ENCODE results near the gene PRLH.

The PRLH gene

DNA sequence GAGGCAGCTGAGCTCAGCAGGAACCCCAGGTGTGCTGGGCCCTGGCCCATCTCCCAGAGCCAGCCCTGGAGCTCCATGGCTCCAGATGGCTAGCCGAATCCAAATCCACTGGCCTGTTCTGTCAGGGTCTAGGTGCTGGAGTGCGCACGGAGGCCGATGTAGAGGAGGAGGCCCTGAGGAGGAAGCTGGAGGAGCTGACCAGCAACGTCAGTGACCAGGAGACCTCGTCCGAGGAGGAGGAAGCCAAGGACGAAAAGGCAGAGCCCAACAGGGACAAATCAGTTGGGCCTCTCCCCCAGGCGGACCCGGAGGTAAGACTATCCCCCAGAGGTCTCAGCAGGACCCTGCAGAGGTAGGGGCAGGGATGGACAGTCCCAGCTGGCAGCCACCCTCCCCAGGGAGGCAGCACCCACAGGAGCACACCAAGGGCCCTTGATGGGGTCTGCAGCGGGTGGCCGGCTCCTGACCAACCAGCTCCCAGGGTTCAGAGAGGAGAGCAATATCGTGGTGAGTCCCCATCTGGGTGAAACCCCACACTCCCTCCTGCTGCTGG is 26.1 kb upstream of the PRLH start:
- WGBS, 2 experiments (ENCODE audit: insufficient coverage in 2 of 2) = 94 to 98% methylated on average over 10 to 13 of the region's 13 CpGs
- H3K36me3 ChIP-seq (ENCODE audit: control insufficient read depth, insufficient read depth, low read length) = no peaks in the 10 kb centered on the region
- H3K4me3 ChIP-seq (ENCODE audit: extremely low read depth, insufficient read depth, low read length, poor library complexity, severe bottlenecking) = no peak overlapping the region
- H3K9me3 ChIP-seq (ENCODE audit: control insufficient read depth, low read length) = no peaks in the 10 kb centered on the region
- H3K4me1 ChIP-seq (ENCODE audit: control insufficient read depth, insufficient read depth, low read length, poor library complexity, severe bottlenecking) = no peaks in the 10 kb centered on the region
- H3K27ac ChIP-seq (ENCODE audit: low read depth, low read length, severe bottlenecking) = no peak overlapping the region

DNA sequence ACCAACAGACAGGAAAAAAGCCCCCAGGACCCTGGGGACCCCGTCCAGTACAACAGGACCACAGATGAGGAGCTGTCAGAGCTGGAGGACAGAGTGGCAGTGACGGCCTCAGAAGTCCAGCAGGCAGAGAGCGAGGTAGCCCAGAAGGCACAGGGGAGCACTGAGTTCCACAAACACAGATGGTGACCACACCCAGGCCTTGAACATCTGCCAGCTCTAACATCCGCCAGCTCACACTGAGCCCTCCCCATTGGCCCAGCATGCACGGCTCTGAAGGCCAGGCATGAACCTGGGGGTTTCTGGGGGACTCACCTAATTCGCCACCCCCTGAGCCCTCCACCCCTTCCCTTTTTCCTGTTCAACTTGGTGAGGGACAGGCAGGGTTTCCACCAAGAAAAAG is 25.6 kb upstream of the PRLH start:
- 90% methylated on average over 5 of the region's 6 CpGs for WGBS, 2 experiments (ENCODE audit: insufficient coverage in 2 of 2)
- Histone ChIP-seq H3K36me3 (ENCODE audit: control insufficient read depth, insufficient read depth, low read length) (no peaks in the 10 kb centered on the region), H3K4me1 (ENCODE audit: control insufficient read depth, insufficient read depth, low read length, poor library complexity, severe bottlenecking) (no peaks in the 10 kb centered on the region)

GRCh38 chr2:237541243-237541642 is 25.1 kb upstream of the PRLH start:
- Histone ChIP-seq H3K4me3 (ENCODE audit: extremely low read depth, insufficient read depth, low read length, poor library complexity, severe bottlenecking) (no peak overlapping the region), H3K27ac (ENCODE audit: low read depth, low read length, severe bottlenecking) (no peak overlapping the region), H3K4me1 (ENCODE audit: control insufficient read depth, insufficient read depth, low read length, poor library complexity, severe bottlenecking) (no peaks in the 10 kb centered on the region), H3K9me3 (ENCODE audit: control insufficient read depth, low read length) (no peaks in the 10 kb centered on the region), H3K36me3 (ENCODE audit: control insufficient read depth, insufficient read depth, low read length) (no peaks in the 10 kb centered on the region)
- WGBS, 2 experiments (ENCODE audit: insufficient coverage in 2 of 2) = 66 to 74% methylated on average over 4 to 5 of the region's 5 CpGs

More for the DNA sequence above, 25.6 kb upstream of the PRLH start:
- H3K4me3 ChIP-seq (ENCODE audit: extremely low read depth, insufficient read depth, low read length, poor library complexity, severe bottlenecking) = no peak overlapping the region
- H3K27ac ChIP-seq (ENCODE audit: low read depth, low read length, severe bottlenecking) = no peak overlapping the region
- no peaks in the 10 kb centered on the region for H3K9me3 ChIP-seq (ENCODE audit: control insufficient read depth, low read length)

DNA sequence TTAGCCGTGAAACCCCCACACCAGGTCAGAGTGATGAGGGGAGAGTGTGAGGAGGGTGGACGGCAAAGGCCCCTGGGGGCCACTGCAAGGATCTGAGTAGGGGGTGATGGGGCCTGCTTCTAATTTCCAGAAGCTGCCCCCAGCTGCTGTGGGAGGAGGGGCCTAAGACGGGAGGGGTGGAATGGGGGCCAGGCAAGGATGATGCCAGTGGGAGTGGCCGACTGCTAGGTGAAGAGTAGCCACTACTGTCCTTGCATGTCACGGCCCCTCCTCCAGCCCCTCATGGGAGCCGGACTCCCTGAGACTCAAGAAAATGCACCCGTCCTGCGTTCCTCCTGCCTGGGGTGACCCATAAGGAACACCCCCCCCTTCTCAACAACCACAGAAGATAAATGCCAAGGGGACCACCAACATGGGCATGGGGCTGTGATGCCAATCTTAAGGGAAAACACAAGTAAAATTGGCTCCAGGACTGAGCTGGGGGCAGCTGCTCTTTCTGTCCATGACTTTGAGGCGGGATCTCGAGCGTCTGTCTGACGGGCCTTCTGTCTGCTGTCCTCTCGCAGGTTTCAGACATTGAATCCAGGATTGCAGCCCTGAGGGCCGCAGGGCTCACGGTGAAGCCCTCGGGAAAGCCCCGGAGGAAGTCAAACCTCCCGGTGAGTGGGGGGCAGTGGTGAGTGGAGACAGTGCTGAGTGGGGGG is 24.2 kb upstream of the PRLH start:
- H3K36me3 ChIP-seq (ENCODE audit: control insufficient read depth, insufficient read depth, low read length) = no peaks in the 10 kb centered on the region
- no peak overlapping the region for H3K27ac ChIP-seq (ENCODE audit: low read depth, low read length, severe bottlenecking)
- H3K4me3 ChIP-seq (ENCODE audit: extremely low read depth, insufficient read depth, low read length, poor library complexity, severe bottlenecking) = no peak overlapping the region
- H3K4me1 ChIP-seq (ENCODE audit: control insufficient read depth, insufficient read depth, low read length, poor library complexity, severe bottlenecking) = no peaks in the 10 kb centered on the region
- 92 to 94% methylated on average over 14 to 16 of the region's 18 CpGs for WGBS, 2 experiments (ENCODE audit: insufficient coverage in 2 of 2)
- H3K9me3 ChIP-seq (ENCODE audit: control insufficient read depth, low read length) = no peaks in the 10 kb centered on the region

DNA sequence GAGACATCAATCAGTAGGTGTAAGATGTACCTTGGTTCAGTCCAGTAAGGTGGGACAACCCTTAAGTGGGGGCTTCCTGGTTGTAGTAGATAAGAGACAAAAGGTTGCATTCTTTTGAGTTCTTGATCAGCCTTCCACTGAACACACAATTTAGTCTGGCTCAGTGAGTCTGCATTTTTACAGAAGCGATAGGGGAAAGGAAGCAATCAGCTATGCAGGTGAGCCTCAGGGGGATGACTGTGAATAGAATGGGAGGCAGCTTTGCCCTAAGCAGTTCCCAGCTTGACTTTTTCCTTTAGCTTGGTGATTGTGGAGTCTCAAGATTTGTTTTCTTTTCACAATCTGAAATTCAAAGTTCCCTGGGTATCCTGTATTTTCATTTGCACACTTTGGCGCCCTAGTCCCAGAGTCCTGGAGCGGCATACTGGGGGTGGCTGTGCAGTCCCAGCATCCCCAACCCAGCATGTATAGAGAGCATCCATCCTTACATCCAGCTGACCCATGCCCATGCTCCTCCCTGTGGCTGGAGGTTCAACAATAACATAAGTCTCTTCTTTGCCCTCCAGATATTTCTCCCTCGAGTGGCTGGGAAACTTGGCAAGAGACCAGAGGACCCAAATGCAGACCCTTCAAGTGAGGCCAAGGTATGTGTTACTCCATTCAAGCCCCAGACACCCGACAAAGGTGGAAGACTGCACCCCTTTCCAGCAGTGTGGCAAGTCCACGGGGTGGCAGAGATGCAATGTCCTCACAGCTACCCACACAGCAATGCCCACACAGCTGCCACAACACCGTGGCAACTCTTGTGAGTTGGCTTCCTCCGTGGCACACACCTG is 20.1 kb upstream of the PRLH start:
- Histone ChIP-seq H3K4me1 (ENCODE audit: control insufficient read depth, insufficient read depth, low read length, poor library complexity, severe bottlenecking) (no peaks in the 10 kb centered on the region), H3K4me3 (ENCODE audit: extremely low read depth, insufficient read depth, low read length, poor library complexity, severe bottlenecking) (no peak overlapping the region), H3K9me3 (ENCODE audit: control insufficient read depth, low read length) (no peaks in the 10 kb centered on the region), H3K36me3 (ENCODE audit: control insufficient read depth, insufficient read depth, low read length) (no peaks in the 10 kb centered on the region), H3K27ac (ENCODE audit: low read depth, low read length, severe bottlenecking) (no peak overlapping the region)
- WGBS, 2 experiments (ENCODE audit: insufficient coverage in 2 of 2) = 88 to 90% methylated on average over 6 to 8 of the region's 8 CpGs

GRCh38 chr2:237546876-237547395 is 19.4 kb upstream of the PRLH start:
- H3K27ac ChIP-seq (ENCODE audit: low read depth, low read length, severe bottlenecking) = no peak overlapping the region
- 91 to 93% methylated on average over 6 to 11 of the region's 13 CpGs for WGBS, 2 experiments (ENCODE audit: insufficient coverage in 2 of 2)
- no peak overlapping the region for H3K4me3 ChIP-seq (ENCODE audit: extremely low read depth, insufficient read depth, low read length, poor library complexity, severe bottlenecking)
- no peaks in the 10 kb centered on the region for H3K4me1 ChIP-seq (ENCODE audit: control insufficient read depth, insufficient read depth, low read length, poor library complexity, severe bottlenecking)
- no peaks in the 10 kb centered on the region for H3K9me3 ChIP-seq (ENCODE audit: control insufficient read depth, low read length)
- no peaks in the 10 kb centered on the region for H3K36me3 ChIP-seq (ENCODE audit: control insufficient read depth, insufficient read depth, low read length)

GRCh38 chr2:237547841-237548416 is 18.4 kb upstream of the PRLH start:
- no peak overlapping the region for H3K4me3 ChIP-seq (ENCODE audit: extremely low read depth, insufficient read depth, low read length, poor library complexity, severe bottlenecking)
- no peak overlapping the region for H3K27ac ChIP-seq (ENCODE audit: low read depth, low read length, severe bottlenecking)
- no peaks in the 10 kb centered on the region for H3K4me1 ChIP-seq (ENCODE audit: control insufficient read depth, insufficient read depth, low read length, poor library complexity, severe bottlenecking)
- peaks cover 2% of the 10 kb centered on the region for H3K9me3 ChIP-seq (ENCODE audit: control insufficient read depth, low read length)
- WGBS, 2 experiments (ENCODE audit: insufficient coverage in 2 of 2) = 73 to 80% methylated on average over 10 to 11 of the region's 11 CpGs
- no peaks in the 10 kb centered on the region for H3K36me3 ChIP-seq (ENCODE audit: control insufficient read depth, insufficient read depth, low read length)

DNA sequence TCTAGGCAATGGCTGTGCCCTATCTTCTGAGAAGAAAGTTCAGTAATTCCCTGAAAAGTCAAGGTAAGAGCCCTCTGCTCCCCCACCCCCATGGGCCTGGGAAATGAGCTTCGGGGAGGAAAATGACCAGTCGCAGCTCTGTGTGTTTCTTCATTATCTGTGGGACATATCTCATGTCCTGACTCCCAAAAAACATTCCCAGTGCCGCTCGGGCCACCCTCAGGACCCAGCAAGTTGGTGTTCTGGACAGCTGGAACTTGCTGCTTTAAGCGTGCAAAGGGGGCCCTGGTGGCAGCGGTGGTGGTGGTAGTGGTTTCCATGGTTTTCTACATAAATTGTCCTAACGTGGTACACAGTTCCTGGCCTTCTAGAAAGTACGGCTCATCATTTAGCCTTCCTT is 17.2 kb upstream of the PRLH start:
- Histone ChIP-seq H3K36me3 (ENCODE audit: control insufficient read depth, insufficient read depth, low read length) (peaks cover 3% of the 10 kb centered on the region), H3K4me3 (ENCODE audit: extremely low read depth, insufficient read depth, low read length, poor library complexity, severe bottlenecking) (no peak overlapping the region), H3K27ac (ENCODE audit: low read depth, low read length, severe bottlenecking) (no peak overlapping the region), H3K9me3 (ENCODE audit: control insufficient read depth, low read length) (peaks cover 3% of the 10 kb centered on the region), H3K4me1 (ENCODE audit: control insufficient read depth, insufficient read depth, low read length, poor library complexity, severe bottlenecking) (no peaks in the 10 kb centered on the region)
- WGBS, 2 experiments (ENCODE audit: insufficient coverage in 2 of 2) = 92 to 96% methylated on average over 7 to 8 of the region's 8 CpGs

DNA sequence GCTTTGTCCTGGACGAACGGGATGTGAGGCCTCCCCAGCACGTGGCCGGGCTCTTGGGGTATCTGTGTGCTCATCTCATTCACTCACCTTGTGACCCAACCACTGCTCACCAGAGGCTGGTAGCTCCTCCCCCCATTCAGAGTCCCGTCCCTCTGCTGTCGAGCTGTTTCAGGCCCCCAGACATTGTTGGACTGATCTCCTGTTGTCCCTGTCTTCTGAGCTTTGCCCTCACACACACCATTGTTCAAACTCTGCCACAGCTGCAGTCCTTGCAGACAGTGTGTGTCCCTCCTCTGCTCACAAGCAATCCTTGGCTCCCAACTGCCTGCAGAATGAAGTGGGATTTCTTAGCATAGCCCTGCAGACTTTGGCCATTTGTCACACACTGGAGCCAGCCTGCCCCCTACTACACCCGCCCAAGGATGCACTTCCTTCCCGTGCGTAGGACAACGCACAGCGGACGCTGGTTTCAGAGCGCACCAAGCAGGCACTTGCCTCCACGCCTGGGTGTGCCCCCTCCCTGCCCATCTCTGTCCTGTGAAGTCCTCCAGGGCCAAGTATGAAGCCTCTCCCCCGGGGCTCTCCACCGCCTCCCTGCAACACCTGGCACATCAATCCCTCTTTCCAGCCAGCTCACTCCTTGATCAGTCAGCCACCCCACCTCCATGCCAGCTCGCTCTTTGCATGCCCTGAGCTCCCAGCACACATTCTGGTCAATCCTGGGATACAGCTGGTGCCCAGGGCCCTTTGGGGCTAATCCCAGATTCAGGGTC is 16.5 kb upstream of the PRLH start:
- peaks cover 3% of the 10 kb centered on the region for H3K36me3 ChIP-seq (ENCODE audit: control insufficient read depth, insufficient read depth, low read length)

GRCh38 chr2:237551071-237551574 is 15.3 kb upstream of the PRLH start:
- peaks cover 3% of the 10 kb centered on the region for H3K9me3 ChIP-seq (ENCODE audit: control insufficient read depth, low read length)
- no peak overlapping the region for H3K27ac ChIP-seq (ENCODE audit: low read depth, low read length, severe bottlenecking)
- no peaks in the 10 kb centered on the region for H3K4me1 ChIP-seq (ENCODE audit: control insufficient read depth, insufficient read depth, low read length, poor library complexity, severe bottlenecking)
- WGBS, 2 experiments (ENCODE audit: insufficient coverage in 2 of 2) = 90 to 95% methylated on average over 16 of the region's 16 CpGs
- peaks cover 3% of the 10 kb centered on the region for H3K36me3 ChIP-seq (ENCODE audit: control insufficient read depth, insufficient read depth, low read length)
- H3K4me3 ChIP-seq (ENCODE audit: extremely low read depth, insufficient read depth, low read length, poor library complexity, severe bottlenecking) = no peak overlapping the region

More for the DNA sequence above, 16.5 kb upstream of the PRLH start:
- WGBS, 2 experiments (ENCODE audit: insufficient coverage in 2 of 2) = 84 to 86% methylated on average over 14 to 17 of the region's 17 CpGs
- Histone ChIP-seq H3K4me1 (ENCODE audit: control insufficient read depth, insufficient read depth, low read length, poor library complexity, severe bottlenecking) (no peaks in the 10 kb centered on the region), H3K27ac (ENCODE audit: low read depth, low read length, severe bottlenecking) (no peak overlapping the region), H3K4me3 (ENCODE audit: extremely low read depth, insufficient read depth, low read length, poor library complexity, severe bottlenecking) (no peak overlapping the region), H3K9me3 (ENCODE audit: control insufficient read depth, low read length) (peaks cover 3% of the 10 kb centered on the region)

All from mesodermal cell (in vitro differentiated cells).